Astrocyte of the spinal cord (primary cell): Measurements from ENCODE around the gene MRGPRD.

Source experiments
- DNase-seq: peaks from one replicate; pipeline ENCODE4 v3.0.0; 2011; ENCODE audit warnings: low read depth, low spot score
- H3K4me3 ChIP-seq: 2 replicates; pipeline ENCODE4 v1.5.1; 2011; ENCODE audit warnings: low read depth, mild to moderate bottlenecking, low read length, moderate library complexity
- in situ Hi-C: cut with HindIII; loops from 2 replicates; pipeline ENCODE4 v1.10.0; 2017; ENCODE audit warnings: low sequenced_read_pairs
- TF ChIP-seq, protein P1 (sequence below): IDR thresholded peaks from 2 replicates; pipeline ENCODE4 v1.5.1; 2012; ENCODE audit warnings: low read depth, mild to moderate bottlenecking, low read length, inconsistent platforms

The MRGPRD gene

DNA sequence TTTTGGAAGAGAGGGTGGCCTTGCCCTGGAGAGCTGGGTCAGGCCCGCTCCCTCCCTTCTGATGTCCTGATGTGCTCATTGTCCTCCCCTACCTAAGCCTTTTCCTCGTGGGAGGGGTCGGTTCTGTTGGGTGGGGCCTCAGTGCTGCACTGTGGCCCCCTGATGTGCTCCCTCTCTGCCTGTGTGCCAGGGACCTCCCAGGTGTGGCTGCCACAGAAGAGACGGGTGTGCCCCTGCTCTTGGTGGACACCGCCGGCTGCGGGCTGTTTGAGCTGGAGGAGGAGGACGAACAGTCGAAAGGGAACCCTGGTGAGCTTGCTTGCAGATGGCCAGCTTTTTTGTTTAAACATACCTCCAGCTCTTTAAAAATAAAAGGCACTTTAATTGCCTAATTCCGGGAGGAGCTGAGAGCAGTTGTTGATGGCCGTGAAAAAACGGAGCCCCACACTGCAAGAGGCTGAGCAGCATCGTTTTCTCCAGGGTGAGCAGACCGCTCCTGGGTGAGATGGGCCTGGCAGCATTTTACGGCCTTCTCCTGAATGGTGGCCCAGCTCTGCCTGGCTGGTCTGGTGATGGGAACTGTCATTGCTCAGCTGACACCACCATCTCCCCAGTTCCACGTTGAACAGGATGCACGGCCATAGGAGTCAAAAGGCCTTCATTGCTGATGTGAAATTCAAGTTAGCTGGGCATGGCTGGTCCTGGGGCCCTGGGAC is 47.0 kb downstream of the MRGPRD start:
- no peak for DNase-seq
- H3K4me3 ChIP-seq = no peak overlapping the region
- in situ Hi-C loops = no loop called here
- TF ChIP-seq, protein P1, sequence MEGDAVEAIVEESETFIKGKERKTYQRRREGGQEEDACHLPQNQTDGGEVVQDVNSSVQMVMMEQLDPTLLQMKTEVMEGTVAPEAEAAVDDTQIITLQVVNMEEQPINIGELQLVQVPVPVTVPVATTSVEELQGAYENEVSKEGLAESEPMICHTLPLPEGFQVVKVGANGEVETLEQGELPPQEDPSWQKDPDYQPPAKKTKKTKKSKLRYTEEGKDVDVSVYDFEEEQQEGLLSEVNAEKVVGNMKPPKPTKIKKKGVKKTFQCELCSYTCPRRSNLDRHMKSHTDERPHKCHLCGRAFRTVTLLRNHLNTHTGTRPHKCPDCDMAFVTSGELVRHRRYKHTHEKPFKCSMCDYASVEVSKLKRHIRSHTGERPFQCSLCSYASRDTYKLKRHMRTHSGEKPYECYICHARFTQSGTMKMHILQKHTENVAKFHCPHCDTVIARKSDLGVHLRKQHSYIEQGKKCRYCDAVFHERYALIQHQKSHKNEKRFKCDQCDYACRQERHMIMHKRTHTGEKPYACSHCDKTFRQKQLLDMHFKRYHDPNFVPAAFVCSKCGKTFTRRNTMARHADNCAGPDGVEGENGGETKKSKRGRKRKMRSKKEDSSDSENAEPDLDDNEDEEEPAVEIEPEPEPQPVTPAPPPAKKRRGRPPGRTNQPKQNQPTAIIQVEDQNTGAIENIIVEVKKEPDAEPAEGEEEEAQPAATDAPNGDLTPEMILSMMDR = no peak

DNA sequence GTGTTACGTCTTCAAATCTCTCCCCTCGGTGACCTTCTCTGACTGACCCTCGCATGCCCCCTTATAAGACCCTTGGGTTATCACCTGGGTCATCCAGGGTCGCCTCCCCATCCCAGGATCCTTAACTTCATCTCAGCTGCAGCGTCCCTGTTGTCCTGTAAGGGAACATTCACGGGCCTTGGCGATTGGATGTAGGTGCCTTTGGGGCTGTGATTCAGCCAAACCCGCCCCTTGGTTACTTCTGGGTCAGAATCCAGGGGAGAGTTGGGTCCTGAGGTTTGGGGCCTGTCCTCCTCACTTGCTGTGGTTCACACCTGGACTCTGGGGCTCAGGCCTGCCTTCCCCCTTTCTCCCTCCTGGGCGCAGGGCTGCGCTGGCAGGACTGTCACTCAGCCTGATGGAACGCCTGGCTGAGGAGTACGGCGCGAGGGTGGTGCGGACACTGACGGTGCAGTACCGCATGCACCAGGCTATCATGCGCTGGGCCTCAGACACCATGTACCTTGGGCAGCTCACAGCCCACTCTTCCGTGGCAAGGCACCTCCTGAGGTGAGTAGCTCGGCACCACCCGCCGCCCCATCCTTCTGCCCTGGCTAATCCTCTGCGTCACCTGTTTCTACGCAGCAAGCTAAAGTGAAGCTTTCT is 47.7 kb downstream of the MRGPRD start:
- TF ChIP-seq, protein P1 = no peak
- in situ Hi-C loops = no loop called here
- DNase-seq = no peak

DNA sequence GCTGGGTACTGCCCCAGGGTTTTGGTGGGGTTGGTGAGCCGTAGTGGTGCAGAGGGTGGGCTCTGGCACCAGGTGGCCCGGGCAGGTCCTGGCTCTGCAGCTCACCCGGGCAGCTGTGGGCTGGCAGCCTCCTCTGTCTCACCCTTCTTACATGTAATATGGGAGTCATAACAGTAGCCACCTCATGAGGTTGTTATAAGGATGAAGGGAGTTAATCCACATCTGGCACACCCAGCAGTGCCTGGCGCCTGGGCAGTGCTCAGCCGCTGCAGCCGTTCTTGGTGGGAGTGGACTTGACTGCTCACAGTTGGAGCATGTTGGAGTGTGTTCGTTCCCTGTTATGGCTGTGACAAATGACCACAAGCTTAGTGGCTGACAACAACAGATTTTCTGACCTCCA is 48.4 kb downstream of the MRGPRD start:
- in situ Hi-C loops = no loop called here
- TF ChIP-seq, protein P1 = no peak
- no peak for DNase-seq

More for the DNA sequence above, 47.7 kb downstream of the MRGPRD start:
- H3K4me3 ChIP-seq = no peak overlapping the region

DNA sequence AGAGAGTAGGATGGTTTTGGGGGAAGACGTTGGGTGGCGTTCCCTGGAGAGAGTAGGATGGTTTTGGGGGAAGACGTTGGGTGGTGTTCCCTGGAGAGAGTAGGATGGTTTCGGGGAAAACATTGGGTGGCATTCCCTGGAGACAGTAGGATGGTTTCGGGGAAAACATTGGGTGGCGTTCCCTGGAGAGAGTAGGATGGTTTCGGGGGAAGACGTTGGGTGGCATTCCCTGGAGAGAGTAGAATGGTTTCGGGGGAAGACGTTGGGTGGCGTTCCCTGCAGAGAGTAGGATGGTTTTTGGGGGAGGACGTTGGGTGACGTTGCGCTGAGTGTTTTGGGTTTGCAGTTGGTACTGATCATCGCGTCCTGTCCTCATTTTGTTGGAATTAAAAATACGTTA is 48.9 kb downstream of the MRGPRD start:
- in situ Hi-C loops = no loop called here
- no peak for DNase-seq
- TF ChIP-seq, protein P1 = no peak
- H3K4me3 ChIP-seq = no peak overlapping the region

More for the DNA sequence above, 48.4 kb downstream of the MRGPRD start:
- no peak overlapping the region for H3K4me3 ChIP-seq

DNA sequence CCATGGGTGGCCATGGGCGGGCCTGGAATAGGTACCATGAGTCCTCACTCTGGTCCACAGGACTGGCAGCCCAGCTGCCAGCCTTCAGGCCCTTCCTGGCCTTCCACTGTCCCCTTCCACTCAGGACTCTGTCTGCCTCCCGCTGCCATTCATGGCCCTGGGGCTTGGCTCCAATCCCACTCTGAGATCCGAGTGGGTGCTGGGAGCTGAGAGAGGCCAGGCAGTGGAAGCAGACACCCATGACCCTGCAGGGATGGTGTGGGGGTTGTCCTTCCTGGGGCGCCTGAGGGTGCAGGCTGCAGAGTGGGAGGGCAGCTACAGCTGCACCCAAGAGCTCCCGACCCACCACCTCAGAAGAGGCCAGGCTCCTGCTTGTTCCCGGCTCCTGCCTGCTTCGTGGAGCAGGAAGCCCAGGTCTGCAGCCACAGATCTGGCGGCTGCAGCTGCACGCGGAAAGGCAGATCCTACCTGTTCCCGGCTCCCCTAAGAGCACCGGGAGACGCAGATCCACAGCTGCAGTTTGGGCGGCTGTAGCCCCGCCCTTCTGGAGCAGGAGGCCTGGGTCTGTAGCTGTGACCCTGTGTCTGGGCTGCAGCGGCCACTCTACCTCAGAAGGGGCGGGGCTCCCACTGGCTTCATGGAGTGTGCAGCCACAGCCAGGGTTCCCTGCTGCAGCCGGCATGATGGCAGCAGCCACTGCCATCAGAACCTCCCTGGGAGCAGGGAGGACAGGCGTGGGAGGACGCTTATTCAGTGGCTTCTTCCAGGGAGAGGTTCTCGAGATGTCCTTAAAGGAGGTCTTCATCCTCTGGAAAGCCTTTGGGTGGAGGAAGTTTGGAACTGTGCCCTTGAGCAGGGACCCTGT is 49.6 kb downstream of the MRGPRD start:
- in situ Hi-C loops = no loop called here
- H3K4me3 ChIP-seq = no peak overlapping the region
- TF ChIP-seq, protein P1 = no peak
- no peak for DNase-seq
